GM18502 (cell line): ENCODE results near the gene HS3ST1.
A peak's percentile ranks its signal among the peaks of the same experiment; 100 is the strongest.

ENCODE experiments used
- ATAC-seq: cut with Tn5 transposase; IDR thresholded peaks from one replicate; pipeline ENCODE4 v1.9.1; 2021; ENCODE audit warnings: mild to moderate bottlenecking; ENCODE audit not compliant: unreplicated experiment, poor library complexity

HS3ST1 gene

GRCh38 chr4:11428231-11428898, at the start of gene HS3ST1:
HS3ST1 (minus strand) TSS chr4:11428894; CDS start chr4:11400005, 28,889 bp downstream.
- ATAC-seq = peak; percentile 32

- ATAC-seq = no peak
These were observed 47.2 kb upstream of the HS3ST1 start for GRCh38 chr4:11475871-11476270.

GRCh38 chr4:11474146-11474545, 45.5 kb upstream of the HS3ST1 start:
- ATAC-seq = no peak

GRCh38 chr4:11472535-11472934, 43.8 kb upstream of the HS3ST1 start:
- ATAC-seq = no peak

GRCh38 chr4:11471618-11472017, 42.9 kb upstream of the HS3ST1 start:
- ATAC-seq = peak; percentile 66

GRCh38 chr4:11471046-11471441, 42.4 kb upstream of the HS3ST1 start:
- ATAC-seq = no peak

- ATAC-seq = peak; percentile 68
These were observed 41.8 kb upstream of the HS3ST1 start for GRCh38 chr4:11470438-11471045.

GRCh38 chr4:11469650-11470437, 41.1 kb upstream of the HS3ST1 start:
- peak; percentile 71 for ATAC-seq

- no peak for ATAC-seq
These were observed 40.2 kb upstream of the HS3ST1 start for GRCh38 chr4:11468901-11469300.

- ATAC-seq = no peak
These were observed 39.2 kb upstream of the HS3ST1 start for GRCh38 chr4:11467931-11468330.

- ATAC-seq = no peak
These were observed 35.0 kb upstream of the HS3ST1 start for GRCh38 chr4:11463707-11464106.

- ATAC-seq = no peak
These were observed 27.7 kb upstream of the HS3ST1 start for GRCh38 chr4:11456401-11456800.

GRCh38 chr4:11455201-11455835, 26.6 kb upstream of the HS3ST1 start:
- no peak for ATAC-seq

- no peak for ATAC-seq
These were observed 23.0 kb upstream of the HS3ST1 start for GRCh38 chr4:11451716-11452115.

GRCh38 chr4:11446155-11446811, 17.6 kb upstream of the HS3ST1 start:
- no peak for ATAC-seq

GRCh38 chr4:11441194-11441556, 12.5 kb upstream of the HS3ST1 start:
- ATAC-seq = no peak

- ATAC-seq = no peak
These were observed 11.9 kb upstream of the HS3ST1 start for GRCh38 chr4:11440481-11441193.

- ATAC-seq = no peak
These were observed 11.1 kb upstream of the HS3ST1 start for GRCh38 chr4:11439836-11440235.

- ATAC-seq = no peak
These were observed 10.0 kb upstream of the HS3ST1 start for GRCh38 chr4:11438647-11439046.

GRCh38 chr4:11436673-11437072, 8.0 kb upstream of the HS3ST1 start:
- ATAC-seq = peak; percentile 46
